BE2C (cell line): ENCODE measurements around the gene GAS2.

ENCODE experiments used
- DNase-seq: peaks from one replicate; pipeline ENCODE4 v3.0.0-alpha.2; 2020
- H3K27me3 ChIP-seq: fragments of 250-450 bp; sonication (Bioruptor Pico); 2 replicates; pipeline ENCODE4 v1.5.1; 2020; ENCODE audit warnings: mild to moderate bottlenecking
- H3K36me3 ChIP-seq: fragments of 250-450 bp; sonication (Bioruptor Pico); 2 replicates; pipeline ENCODE4 v1.5.1; 2020; ENCODE audit warnings: mild to moderate bottlenecking
- H3K4me1 ChIP-seq: fragments of 250-450 bp; sonication (Bioruptor Pico); 2 replicates; pipeline ENCODE4 v1.5.1; 2020
- H3K4me3 ChIP-seq: 2 replicates; pipeline ENCODE4 v1.5.1; 2011; ENCODE audit warnings: low read depth, low read length
- H3K9me3 ChIP-seq: fragments of 250-450 bp; sonication (Bioruptor Pico); 2 replicates; pipeline ENCODE4 v1.5.1; 2020
- CTCF ChIP-seq: IDR thresholded peaks from 2 replicates; pipeline ENCODE4 v1.5.1; 2012; ENCODE audit warnings: mild to moderate bottlenecking, low read depth, low read length

GAS2 gene

GRCh38 chr11:22669368-22669767, 3.0 kb downstream of the GAS2 start:
- no peak for TF ChIP-seq CTCF
- no peaks in the 10 kb centered on the region for H3K36me3 ChIP-seq
- no peak overlapping the region for H3K4me3 ChIP-seq
- no peaks in the 10 kb centered on the region for H3K4me1 ChIP-seq
- no peak for DNase-seq
- no peaks in the 10 kb centered on the region for H3K9me3 ChIP-seq
- H3K27me3 ChIP-seq = no peaks in the 10 kb centered on the region

GRCh38 chr11:22670830-22671229, 4.4 kb downstream of the GAS2 start:
- no peak for DNase-seq
- peak; percentile 43 for TF ChIP-seq CTCF
- Histone ChIP-seq H3K4me3 (no peak overlapping the region), H3K36me3 (no peaks in the 10 kb centered on the region), H3K4me1 (no peaks in the 10 kb centered on the region), H3K9me3 (no peaks in the 10 kb centered on the region), H3K27me3 (no peaks in the 10 kb centered on the region)

- Histone ChIP-seq H3K4me1 (no peaks in the 10 kb centered on the region), H3K27me3 (no peaks in the 10 kb centered on the region), H3K9me3 (no peaks in the 10 kb centered on the region), H3K36me3 (no peaks in the 10 kb centered on the region), H3K4me3 (no peak overlapping the region)
- DNase-seq = no peak
- TF ChIP-seq CTCF = no peak
These were observed 5.3 kb downstream of the GAS2 start for GRCh38 chr11:22671751-22672150.

GRCh38 chr11:22674470-22675439, 8.3 kb downstream of the GAS2 start:
- no peak for TF ChIP-seq CTCF
- DNase-seq = no peak
- H3K4me3 ChIP-seq = no peak overlapping the region

GRCh38 chr11:22677153-22677903, 10.9 kb downstream of the GAS2 start:
- DNase-seq = no peak
- H3K27me3 ChIP-seq = no peaks in the 10 kb centered on the region
- H3K36me3 ChIP-seq = no peaks in the 10 kb centered on the region
- H3K4me3 ChIP-seq = no peak overlapping the region
- TF ChIP-seq CTCF = no peak
- no peaks in the 10 kb centered on the region for H3K4me1 ChIP-seq
- H3K9me3 ChIP-seq = no peaks in the 10 kb centered on the region

More at GRCh38 chr11:22674470-22675439, 8.3 kb downstream of the GAS2 start:
- H3K4me1 ChIP-seq = no peaks in the 10 kb centered on the region
- no peaks in the 10 kb centered on the region for H3K9me3 ChIP-seq
- no peaks in the 10 kb centered on the region for H3K36me3 ChIP-seq
- H3K27me3 ChIP-seq = no peaks in the 10 kb centered on the region
